Measurements from ENCODE around the gene CUL7. TPM values are rescaled to one million over a fixed set of nuclear protein-coding genes. Genes with fewer than 3 reads are reported as not detected.
"Not testable (repeated sequence)": the region's sequence is repeated elsewhere in the genome, so short reads cannot be mapped to it uniquely, and the experiment has no call there.

Gene CUL7
- total and polyA plus RNA-seq, 2 of the 8 experiments (the other 6 are each of a cell fraction or from before 2014, with no cell fraction given) = 10.8 to 15.0 TPM

GRCh38 chr6:43001843-43002242 is 51.8 kb downstream of the CUL7 start (continued):
- TF ChIP-seq SUZ12 (IDR thresholded peaks at IDR 0.05; ENCODE audit: low read length) (no peak), JUN (IDR thresholded peaks at IDR 0.05; ENCODE audit: low read depth, low read length) (no peak), BCL11A (IDR thresholded peaks at IDR 0.05; ENCODE audit: low read depth in 2 of 2, low read length in 2 of 2) (no peak), KDM4A (IDR thresholded peaks at IDR 0.05; ENCODE audit: low read depth, low read length, severe bottlenecking) (no peak), RFX5 (IDR thresholded peaks at IDR 0.05; ENCODE audit: borderline replicate concordance, low read depth, low read length) (no peak), JUND (IDR thresholded peaks at IDR 0.05; ENCODE audit: low read length) (no peak)

GRCh38 chr6:42998205-42998604 is 55.4 kb downstream of the CUL7 start:
- DNase-seq (ENCODE audit: low read depth in 1 of 2, low spot score in 2 of 2); H2AK5ac ChIP-seq (ENCODE audit: low read depth, low read length); H3K36me3 ChIP-seq (ENCODE audit: control insufficient read depth in 2 of 4, insufficient read depth in 4 of 4, low read length in 3 of 4); H2BK120ac ChIP-seq (replicated peaks; ENCODE audit: low read depth, low read length); H3K79me1 ChIP-seq (ENCODE audit: low read depth, low read length); H3K14ac ChIP-seq (ENCODE audit: insufficient read length); H2BK12ac ChIP-seq (ENCODE audit: low read depth, low read length); H3K9ac ChIP-seq (replicated peaks in 1 of 4; ENCODE audit: extremely low read depth in 1 of 4, low read depth in 3 of 4, low read length in 3 of 4); H2BK15ac ChIP-seq (ENCODE audit: low read length); H4K20me1 ChIP-seq (replicated peaks in 1 of 2; ENCODE audit: control insufficient read depth in 1 of 2, insufficient read depth in 2 of 2, low read length in 2 of 2); H3K27ac ChIP-seq (ENCODE audit: low read depth, low read length); H3K27me3 ChIP-seq (replicated peaks in 1 of 4; ENCODE audit: control insufficient read depth in 3 of 4, extremely low read depth in 1 of 4, insufficient read depth in 3 of 4, low read length in 3 of 4); H3K4me3 ChIP-seq (ENCODE audit: extremely low read depth in 1 of 4, insufficient read depth in 2 of 4, low read depth in 3 of 4, low read length in 4 of 4); H3K4me2 ChIP-seq (ENCODE audit: insufficient read depth in 1 of 2, low read depth in 2 of 2, low read length in 2 of 2); H2AFZ ChIP-seq (ENCODE audit: low read length); FAIRE-seq; H4K5ac ChIP-seq (ENCODE audit: insufficient read length, low read depth, low read length); H3K23ac ChIP-seq (ENCODE audit: insufficient read length); H3K4me1 ChIP-seq (replicated peaks in 1 of 4; ENCODE audit: control insufficient read depth in 3 of 4, insufficient read depth in 4 of 4, low read length in 3 of 4); H2BK5ac ChIP-seq (ENCODE audit: low read depth, low read length); H4K91ac ChIP-seq (replicated peaks; ENCODE audit: insufficient read length, low read length); H2BK20ac ChIP-seq (ENCODE audit: low read length); H3K23me2 ChIP-seq (ENCODE audit: low read depth, low read length); H3K18ac ChIP-seq (ENCODE audit: extremely low read depth, low read length); H3K56ac ChIP-seq (replicated peaks; ENCODE audit: insufficient read length, low read depth, low read length); H4K8ac ChIP-seq (ENCODE audit: extremely low read depth, insufficient read depth, low read length); H3K9me3 ChIP-seq (ENCODE audit: insufficient read depth in 2 of 2, low read depth in 1 of 2, low read length in 1 of 2); H3K79me2 ChIP-seq (ENCODE audit: control insufficient read depth in 1 of 2, insufficient read depth in 2 of 2, low read length in 2 of 2); H3K4ac ChIP-seq (replicated peaks; ENCODE audit: insufficient read length, low read depth, low read length): not testable (repeated sequence)
- CTCF ChIA-PET (ENCODE audit: partially characterized antibody) = interaction anchor here (0.9 to 5.6 kb wide), 7 partner anchors 10 to 132 kb away, joined by 3 to 30 read pairs (median 4); no protein-coding TSS in a partner anchor
- POLR2A ChIA-PET (ENCODE audit: partially characterized antibody) = interaction anchor here (1.1 to 3.3 kb wide), 7 partner anchors 11 to 64 kb away, joined by 3 to 14 read pairs (median 4); partner anchors contain the start of genes KLHDC3, MEA1, PEX6 and PPP2R5D
- 95% methylated on average over 9 of the region's 9 CpGs; no CpG with 5 or more reads in 1 of the 2 experiments for WGBS, 2 experiments (ENCODE audit: extremely low coverage in 1 of 2, insufficient coverage in 1 of 2, insufficient read length in 1 of 2, insufficient replicate concordance in 2 of 2, low coverage in 1 of 2, low lambda C conversion rate in 2 of 2, missing lambda C conversion rate in 1 of 2)
